Measurements from ENCODE around the gene TPM1.

The TPM1 gene

DNA sequence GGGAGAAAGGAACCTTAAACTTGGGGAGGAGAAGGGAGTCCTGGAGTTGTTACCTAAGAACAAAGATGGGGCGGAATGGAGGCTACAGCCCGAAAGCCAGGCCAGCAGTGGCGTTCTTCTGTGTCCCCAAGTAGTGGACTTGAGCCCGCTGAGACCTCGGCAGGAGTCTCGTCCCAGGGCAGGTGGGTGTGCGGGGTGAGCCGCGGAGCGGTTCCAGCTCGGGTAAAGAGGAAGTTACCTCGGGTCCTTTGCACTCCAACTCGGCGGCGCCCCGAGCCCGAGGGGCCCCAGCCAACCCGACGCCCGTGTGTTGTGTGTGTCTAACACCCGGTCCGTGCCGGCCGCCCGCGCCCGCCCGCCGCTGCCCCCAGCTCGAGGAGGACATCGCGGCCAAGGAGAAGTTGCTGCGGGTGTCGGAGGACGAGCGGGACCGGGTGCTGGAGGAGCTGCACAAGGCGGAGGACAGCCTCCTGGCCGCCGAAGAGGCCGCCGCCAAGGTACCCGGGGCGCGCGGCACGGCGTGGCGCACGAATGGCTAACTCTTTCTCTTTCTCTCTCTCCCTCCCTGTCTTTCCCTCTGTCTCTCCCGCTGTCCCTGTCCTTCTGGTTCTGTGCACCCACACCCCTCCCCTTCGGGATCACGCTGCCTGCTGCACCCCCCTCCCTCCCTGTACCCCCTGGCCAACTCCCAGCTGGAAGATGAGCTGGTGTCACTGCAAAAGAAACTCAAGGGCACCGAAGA, 959 bp downstream of the TPM1 start:
- peak; percentile 7 for DNase-seq

DNA sequence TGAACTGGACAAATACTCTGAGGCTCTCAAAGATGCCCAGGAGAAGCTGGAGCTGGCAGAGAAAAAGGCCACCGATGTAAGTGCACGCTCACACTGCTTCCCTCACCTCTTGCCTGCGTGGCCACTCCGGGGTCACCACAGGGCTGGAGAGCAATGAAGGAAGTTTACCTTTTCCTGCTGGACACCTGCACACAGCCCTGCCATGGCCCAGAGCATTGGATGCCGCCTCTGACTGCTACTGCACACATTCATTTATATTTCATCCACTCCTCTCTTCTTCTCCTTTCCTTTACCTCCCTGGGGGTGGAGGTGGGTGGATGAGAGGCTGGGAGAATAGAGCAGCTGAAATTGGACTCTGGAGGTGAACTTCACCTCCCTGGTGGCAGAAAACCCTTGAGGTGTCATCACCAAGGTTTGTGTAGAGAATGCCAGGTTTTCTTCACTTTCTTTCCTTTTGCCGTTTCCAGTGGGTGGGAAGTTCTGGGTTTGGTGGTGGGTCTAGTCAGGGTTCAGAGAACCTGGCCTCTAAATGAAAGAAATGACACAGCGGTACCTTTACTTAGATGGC, 1.6 kb downstream of the TPM1 start:
- no peak for DNase-seq

DNA sequence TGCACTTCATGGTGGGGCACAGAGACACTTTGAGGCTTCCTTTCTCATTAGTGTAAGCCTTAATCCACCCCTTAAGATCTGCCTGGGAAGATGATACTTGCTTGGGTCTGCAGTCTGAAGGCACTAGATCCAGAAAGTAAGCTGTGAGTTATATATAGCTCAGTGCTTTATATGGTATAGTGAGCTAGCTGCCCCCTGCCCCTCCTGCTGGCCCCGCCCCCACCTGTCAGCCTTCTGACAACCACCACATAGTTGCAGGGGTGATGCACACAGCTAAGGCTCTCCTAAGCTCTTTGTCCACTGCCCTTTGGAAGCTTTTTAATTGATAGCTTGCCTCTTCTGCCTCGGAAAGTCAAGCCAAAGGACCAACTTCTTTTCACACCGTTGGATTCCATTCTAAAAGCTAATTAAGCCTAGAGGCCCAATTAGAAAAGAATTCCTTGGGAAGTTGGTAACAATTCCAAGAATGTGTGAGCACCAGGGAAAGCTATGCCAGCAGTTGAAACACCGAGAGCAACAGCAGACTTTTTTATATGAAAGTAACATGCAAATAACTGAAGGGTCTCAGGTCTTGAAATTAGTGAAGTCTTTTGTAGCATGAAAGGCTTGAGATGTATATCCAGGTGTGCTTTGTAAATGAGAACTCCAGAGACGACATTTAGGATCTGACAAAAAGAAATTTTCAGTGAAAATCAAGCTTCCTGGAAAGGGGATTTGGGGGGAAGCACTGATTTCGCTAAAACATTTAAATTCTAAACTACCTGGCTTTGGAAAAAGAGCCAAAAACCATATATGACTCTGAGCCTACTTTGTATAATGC, 2.3 kb downstream of the TPM1 start:
- no peak for DNase-seq

DNA sequence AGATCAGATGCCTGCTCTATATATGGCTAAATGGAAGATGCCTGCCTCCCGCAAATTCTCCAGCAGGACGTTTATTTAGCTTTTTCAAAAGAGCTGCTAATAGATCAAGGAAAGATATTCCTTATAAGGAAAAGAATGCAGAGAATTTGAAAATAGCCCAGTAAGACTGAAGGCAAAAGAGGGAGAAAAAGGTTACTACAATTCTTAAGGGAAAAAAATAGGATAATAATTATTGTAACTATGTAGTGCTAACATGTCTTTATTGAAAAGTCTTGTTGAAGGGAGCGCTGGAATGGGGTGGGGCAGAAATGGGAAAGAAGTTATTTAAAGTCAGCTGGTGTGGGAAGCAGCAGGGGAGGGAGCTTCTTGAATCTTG, 2.9 kb downstream of the TPM1 start:
- no peak for DNase-seq

DNA sequence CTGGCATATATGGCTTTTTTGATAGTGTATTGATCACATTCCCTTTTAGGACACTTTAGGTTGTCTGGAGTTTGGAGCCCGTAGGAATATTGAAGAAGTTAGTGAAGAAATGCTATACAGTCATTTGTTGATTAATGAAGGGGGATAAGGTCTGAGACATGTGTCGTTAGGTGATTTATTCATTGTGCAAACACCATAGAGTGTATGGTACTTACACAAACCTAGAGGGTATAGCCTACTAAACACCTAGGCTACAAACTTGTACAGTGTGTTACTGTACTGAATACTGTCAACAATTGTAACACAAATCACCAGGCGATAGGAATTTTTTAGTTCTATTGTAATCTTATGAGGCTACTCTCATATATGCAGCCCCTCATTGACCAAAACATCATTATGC, 3.3 kb downstream of the TPM1 start:
- no peak for DNase-seq

DNA sequence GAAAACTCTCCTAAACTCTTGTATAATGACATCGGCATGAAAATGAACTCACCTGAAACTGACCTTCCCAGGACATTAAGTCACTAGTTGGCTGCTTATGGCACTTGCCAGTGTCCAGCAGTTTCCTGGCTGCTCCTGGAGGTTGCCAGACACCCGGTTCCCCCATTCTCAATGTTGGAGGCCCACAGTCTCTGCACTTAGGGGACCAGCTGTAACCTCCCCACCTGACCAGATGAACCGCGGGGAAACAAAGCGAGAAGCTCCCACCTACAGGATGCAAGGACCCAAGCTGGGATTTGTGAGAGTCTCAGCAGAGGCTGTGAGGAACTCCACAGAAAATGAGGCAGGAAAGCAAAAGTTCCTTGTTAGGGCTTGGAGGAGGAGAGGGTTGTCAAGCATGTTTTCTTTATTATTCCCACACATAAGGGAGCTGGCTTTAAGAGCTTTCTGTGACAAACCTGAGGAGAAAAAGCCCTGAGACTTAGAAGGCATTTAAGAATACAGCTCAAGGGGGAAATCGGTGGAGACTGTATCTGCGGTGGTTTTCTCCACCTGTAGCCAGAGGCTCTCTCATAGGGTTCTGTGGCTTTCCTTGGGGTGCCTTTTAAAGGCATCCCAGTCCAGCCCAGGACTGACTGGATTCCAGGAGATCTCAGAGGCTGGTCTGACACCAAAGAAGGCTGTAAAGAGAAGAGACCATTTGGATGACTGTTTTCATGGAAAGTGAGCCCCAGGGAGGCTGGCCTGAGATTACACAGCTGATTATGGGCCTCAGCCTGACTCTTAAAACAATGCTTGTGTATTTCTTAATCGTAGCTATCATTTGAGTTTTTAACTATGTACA, 4.6 kb downstream of the TPM1 start:
- DNase-seq, result no peak

DNA sequence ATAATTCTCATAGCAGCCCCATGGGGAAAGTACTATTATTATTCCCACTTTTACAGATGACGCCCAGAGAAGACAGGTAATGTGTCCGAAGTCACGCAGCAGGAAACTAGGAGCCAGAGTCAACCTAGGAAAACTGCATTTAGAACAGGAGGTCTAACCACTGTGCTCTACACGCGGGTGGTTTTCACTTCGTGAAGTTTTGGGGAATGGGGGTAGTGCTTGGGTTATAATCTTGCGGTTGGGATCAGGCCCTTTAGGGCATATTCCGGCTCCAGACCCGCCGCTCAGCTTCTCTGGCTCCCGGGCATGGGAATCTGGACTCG, 5.2 kb downstream of the TPM1 start:
- no peak for DNase-seq

DNA sequence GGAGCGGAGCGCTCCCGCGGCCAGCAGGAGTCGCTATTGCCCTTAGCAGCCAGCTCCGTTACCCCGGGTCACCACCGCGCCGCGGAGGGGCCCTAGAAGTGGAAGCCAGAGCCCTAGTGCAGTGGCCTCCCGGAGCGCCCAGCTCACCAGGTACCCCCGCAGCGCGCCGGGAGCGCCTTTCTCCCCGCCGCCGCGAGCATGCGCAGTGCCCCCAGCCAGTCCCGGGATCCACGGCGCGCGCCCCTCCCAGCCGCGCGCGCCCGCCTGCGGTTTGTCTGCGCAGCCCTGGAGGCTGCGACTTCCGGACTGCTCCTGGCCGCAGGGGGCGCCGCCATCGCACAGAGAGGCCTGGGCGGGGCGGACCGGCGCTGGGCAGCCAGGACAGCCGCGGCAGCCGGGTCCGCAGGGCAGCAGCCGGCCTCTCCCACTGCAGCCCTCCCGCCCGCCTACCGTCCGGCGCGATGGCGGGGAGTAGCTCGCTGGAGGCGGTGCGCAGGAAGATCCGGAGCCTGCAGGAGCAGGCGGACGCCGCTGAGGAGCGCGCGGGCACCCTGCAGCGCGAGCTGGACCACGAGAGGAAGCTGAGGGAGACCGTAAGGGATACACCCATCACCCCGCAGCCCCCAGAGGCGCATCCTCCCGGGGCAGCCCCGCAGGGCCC, 5.7 kb downstream of the TPM1 start:
- peak; percentile 90 for DNase-seq

DNA sequence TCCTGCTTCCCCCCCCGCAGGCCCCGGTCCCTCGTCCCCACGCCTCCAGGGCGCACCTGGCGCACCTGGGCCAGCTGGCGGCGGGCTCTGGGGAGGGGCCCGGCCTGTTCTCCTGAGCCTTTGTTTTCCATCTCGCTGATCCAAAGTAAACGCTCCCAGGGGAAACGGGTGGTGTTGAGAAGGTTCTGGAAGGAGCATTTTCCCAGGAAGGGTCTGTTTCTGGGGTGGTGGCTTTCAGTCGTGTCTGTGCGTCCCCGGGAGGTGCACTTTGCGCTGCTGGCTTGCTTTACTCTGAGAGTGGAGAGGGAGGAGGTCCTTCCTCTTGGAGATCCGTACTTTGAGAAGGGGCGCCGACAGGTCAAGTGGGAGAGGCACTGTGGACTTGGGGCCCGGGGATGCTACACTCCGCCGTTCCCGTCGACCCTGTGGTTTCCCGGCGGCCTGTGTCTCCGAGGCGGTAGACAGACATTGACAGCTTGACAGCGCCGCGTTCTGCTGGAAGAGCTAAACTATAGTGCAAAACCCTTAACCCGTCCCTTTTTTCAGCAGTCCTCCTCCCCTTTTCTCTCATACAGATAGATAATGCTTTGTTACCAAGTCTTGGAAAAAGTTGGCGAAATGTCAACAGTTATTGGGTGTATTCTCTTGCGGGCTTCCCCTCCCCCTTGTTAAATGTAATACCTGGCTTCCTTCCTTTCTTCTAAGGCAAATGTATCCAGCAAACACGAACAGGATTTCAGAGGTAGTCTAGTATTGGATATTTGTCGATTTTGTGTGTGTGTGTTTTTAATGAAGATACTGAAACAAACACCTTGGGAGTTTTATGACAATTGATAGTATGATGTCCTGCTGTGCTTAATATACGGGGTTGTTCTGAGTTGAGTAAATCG, 6.5 kb downstream of the TPM1 start:
- DNase-seq, result peak; percentile 55

DNA sequence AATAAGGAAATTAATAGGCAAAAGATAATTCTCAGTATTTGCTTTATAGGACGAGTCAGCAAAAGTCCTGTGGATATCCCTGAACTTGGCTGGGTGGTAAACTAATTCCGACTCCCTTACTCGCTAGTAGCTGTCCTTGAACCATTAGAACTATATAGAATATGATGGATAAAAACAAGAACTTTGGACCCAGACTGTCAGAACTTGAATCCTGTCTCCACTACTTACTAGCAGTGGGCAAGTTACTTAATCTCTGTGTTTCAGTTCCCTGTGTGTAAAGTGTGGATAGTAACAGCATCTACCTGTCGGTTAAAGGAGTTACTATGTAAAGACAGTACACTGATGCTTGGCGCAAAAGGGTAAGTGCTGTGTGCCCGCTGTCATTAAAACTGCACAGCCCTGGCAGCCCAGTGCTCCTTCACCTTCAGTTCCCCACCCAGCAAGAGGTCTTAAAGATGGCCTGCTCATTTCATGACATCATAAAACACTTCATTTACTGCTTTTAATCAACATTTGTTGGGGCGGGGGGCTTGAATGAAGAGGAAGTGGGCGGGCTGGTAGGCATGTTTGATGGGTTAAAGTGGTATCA, 7.3 kb downstream of the TPM1 start:
- DNase-seq, result no peak

DNA sequence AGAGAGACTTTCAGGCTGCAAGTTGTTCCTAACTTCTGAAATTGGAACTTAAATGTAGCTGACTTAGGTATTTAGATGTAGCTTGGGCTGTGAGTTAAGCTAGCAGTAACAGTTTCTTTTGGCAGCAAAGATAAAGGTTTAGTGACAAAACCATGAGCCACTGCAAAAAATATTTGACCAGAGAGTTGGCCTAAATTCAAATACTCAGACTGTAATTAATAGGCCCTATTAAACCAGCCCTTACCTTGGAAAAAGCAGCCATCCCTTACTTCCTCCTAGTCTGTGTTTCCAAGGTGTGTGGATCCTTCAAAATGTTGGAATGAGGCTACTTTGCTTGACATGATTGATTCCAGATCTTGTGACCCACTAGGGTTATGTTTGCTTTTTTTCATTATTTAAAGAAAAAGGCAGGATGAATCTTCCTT, 8.2 kb downstream of the TPM1 start:
- no peak for DNase-seq

DNA sequence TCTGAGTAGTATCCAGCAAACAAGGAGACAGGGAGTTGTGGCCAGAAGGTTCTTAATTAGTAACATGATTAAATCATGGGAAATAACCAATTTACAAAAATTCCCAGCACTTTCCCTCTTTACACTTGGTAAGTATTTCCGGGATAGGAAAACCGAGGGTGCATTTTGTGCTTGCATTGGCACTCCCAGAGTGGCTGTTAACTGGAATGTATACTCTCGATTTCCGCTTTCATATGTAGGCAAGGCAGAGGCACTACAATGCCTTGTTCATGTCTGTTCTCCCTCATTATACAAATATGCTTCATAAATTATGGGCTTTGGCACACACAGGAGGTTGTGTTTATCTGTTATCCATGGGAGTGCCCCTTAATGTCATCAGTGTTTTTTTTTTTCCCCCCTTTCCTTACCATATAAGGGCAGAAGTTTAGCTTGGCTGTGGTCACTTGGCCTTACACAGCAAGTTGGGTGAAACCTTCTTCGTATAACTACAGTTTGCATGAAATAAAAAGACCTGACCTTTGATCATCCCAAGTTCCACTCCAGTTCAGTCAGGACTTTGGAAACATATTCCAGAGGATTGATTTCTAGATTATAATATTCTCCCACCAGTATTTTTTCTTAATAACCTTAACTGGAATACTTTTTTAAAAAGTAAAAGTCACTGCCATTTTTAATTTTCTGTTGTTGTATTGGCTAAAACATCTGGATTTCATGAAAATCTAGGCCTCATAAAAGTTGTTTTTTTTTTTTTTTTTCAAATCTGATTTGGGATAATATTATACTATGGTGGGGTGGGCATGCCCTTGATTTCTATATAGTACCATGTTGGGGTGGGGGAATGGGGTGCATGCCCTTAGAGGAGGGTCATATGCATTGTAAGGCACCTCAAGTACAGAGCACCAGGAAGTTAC, 8.9 kb downstream of the TPM1 start:
- DNase-seq, result no peak

DNA sequence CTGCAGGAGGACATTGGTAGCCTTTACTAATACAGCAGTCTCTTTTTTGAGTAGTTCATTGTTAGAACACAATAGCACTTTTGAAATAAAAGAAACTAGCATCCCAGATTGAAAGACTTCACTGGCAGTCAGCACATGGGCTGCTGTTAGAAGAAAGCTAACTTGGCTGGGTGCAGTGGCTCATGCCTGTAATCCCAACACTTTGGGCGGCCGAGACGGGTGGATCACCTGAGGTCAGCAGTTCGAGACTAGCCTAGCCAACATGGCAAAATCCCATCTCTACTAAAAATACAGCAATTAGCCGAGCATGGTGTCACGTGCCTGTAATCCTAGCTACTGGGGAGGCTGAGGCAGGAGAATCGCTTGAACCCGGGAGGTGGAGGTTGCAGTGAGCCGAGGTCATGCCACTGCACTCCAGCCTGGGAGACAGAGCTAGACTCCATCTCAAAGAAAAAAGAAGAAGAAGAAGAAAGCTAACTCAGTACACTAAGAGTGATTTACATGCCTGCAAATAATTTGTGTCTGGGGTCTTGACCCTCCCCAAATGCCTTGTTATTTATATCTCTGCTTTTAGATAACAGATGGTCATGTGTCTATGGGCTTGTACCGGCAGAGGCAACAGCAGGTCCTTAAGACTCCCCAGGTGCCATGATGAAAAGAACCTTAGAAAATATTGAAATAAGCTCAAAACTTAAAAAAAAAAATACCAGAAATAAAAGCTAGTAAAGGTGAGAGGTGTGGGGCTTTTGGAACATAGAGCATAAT, 9.7 kb downstream of the TPM1 start:
- DNase-seq, result no peak

DNA sequence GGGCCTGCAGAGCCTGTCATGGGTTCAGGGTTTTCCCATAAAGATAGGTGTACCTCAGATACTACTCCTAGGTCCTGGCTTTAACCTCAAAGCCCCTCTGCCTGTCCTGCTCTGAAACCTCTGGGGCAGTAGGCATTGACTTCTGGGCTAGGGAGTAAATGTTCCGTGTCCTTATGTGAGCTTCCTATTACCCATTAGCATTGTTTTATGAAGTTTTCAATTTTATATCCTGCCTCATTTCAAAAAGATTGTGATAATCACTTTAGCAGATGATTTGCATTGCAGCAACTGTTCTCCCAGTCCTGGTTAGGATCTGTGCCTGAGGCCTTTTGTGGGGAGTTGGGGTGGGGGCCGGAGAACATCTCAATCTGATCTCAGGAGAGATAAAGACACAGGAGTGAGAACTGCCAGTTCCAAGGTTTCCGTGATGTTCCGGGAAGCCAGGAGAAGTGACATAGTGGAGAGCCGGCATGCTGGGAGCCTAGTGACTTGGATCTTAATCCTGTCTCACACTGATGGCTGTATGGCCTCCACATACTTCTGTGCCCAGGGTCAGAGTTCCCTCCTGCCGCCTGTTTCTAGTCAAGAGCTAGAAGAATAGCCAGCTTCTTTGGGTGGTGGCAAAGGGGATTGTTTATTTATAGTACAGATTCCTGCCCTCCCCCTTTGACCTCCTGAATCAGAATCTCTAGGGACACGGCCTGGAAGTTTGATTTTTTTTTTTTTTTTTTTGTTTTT, 10.6 kb downstream of the TPM1 start:
- no peak for DNase-seq

DNA sequence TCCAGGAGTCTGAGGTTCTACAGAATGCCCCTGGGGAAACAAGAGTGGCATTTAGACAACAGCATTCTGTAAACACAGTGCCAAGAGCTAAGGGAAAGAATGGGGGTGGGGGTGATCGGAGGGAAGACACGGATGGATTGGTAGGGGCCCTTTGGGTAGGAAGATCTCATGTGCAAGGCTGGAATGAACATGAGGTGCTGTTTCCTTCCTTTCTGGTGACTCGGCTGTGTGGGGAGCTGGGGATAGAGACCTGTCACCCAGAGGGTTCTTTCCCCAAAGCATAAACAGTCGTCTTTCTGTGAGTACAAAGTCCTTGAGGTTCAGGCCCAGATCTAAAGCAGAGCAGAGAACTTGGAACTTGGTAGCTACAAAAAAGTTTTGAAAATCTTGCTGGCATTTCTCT, 11.7 kb downstream of the TPM1 start:
- DNase-seq, result no peak

DNA sequence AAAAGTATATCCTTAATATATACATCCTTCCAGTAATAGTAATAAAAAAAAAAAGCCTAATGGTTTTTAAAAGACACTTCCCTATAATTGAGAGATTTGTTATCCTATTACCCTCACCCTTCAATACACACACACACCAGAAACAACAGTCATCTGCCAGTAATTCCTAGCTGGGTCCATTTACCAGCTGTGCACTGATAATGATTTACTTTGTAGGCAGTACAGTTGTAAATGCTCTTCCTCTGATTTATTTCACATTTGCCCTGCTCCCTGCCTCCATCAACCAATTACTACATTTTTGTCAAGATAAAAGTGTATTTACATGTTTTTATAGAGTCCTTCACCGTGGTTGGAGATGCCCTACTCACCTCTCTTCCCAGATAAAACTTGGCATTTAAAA, 12.4 kb downstream of the TPM1 start:
- DNase-seq, result no peak

DNA sequence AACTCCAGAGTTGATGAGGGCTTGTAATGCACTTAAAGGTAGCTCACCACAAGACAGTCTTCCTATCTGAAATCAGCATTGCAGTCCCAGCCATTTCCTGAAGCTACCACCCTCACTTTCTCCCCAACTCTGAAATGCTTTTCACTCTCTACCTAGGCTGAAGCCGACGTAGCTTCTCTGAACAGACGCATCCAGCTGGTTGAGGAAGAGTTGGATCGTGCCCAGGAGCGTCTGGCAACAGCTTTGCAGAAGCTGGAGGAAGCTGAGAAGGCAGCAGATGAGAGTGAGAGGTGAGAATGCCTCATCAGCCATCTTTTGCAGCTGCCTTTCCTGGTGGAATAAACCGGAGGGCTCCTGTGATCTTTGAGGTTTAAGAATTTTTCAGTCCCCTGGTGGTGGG, 14.3 kb downstream of the TPM1 start:
- DNase-seq, result no peak

DNA sequence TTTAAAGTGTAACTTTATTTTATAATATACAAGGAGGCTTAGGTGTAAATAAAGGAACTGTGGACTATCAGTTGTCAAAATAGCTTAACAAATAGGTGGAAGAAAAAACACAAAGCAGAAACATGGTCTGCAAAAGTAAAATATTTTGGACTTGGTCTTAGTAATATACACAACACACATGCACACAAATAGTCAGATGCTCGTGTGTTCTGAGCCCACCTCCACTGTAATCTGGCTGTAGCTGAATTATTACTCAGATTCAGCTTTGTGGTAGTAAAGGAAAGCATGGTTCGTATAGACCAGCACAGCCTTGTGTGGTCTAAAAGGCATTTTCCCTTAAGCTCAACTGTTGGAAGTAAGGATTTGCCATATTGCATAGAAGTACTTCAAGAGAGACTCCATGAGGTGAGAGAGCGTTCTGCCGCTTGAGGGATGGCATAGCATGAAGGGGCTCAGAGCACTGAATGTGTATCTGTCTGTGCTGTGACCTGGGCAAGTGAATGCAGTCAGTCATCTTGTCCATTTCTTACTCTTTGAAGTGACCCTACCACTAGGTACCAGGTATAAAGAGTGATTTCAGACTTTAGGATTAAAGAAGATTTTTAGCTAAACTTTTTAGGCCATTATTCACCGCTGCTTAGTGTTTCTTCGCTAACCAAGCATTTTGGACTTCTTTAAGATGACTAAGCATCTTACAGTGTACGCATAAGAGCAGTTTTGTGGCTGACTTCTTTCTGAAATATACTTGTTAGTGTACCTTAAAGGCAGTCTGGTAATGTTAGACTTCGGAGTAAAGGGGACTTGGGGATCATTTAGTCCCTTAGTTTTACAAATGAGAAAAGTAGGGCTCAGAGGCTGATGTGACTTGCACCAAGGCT, 15.2 kb downstream of the TPM1 start:
- DNase-seq, result no peak

Measured in CD4-positive, alpha-beta T cell treated with Interleukin-17A for 4 hours (primary cell).